Measurements from ENCODE around the gene ATXN1. TPM values are rescaled to one million over a fixed set of nuclear protein-coding genes. Genes with fewer than 3 reads are reported as not detected.
A peak's percentile ranks its signal among the peaks of the same experiment; 100 is the strongest.
"Not testable (repeated sequence)": the region's sequence is repeated elsewhere in the genome, so short reads cannot be mapped to it uniquely, and the experiment has no call there.

ATXN1 gene
- total RNA-seq, 5 donors from 2014 or later (not counting 1 experiment from before 2014, with no cell fraction given): 65.1 to 101 (median 77.5) TPM

GRCh38 chr6:16630026-16630643 lies 131.1 kb downstream of the ATXN1 start:
- WGBS (ENCODE audit: insufficient coverage): 83% methylated on average over 1 of the region's 4 CpGs

DNA sequence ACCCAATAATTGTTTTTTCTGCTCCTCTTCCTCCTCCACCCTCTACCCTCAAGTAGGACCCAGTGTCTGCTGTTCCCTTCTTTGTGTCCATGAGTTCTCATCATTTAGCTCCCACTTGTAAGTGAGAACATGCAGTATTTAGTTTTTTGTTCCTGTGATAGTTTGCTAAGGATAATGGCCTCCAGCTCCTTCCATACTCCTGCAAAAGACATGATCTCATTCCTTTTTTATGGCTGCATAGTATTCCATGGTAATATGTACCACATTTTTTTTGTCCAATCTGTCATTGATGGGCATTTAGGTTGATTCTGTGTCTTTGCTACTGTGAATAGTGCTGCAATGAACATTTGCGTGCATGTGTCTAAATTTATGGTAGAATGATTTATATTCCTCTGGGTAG lies 132.7 kb downstream of the ATXN1 start:
- H3K36me3 ChIP-seq (ENCODE audit: control insufficient read depth in 2 of 2, extremely low read depth in 1 of 2, insufficient read depth in 1 of 2, low read length in 1 of 2); DNase-seq; POLR2A ChIA-PET; H3K27ac ChIP-seq (ENCODE audit: low read length); H3K9me3 Mint-ChIP-seq; H3K27ac Mint-ChIP-seq; H3K4me1 ChIP-seq (ENCODE audit: control insufficient read depth in 1 of 2, extremely low read depth in 1 of 2, insufficient read depth in 2 of 2, low read length in 2 of 2); ATAC-seq (replicated peaks in 1 of 4); H3K4me3 Mint-ChIP-seq; H3K27me3 Mint-ChIP-seq; H3K27me3 ChIP-seq (replicated peaks in 1 of 2; ENCODE audit: control insufficient read depth in 2 of 2, extremely low read depth in 1 of 2, insufficient read depth in 2 of 2, low read length in 1 of 2); H3K9me3 ChIP-seq; H3K4me3 ChIP-seq (ENCODE audit: control insufficient read depth in 1 of 2, extremely low read depth in 1 of 2, low read length in 1 of 2): not testable (repeated sequence)
- WGBS (ENCODE audit: insufficient coverage): 100% methylated on average over 1 of the region's 1 CpG
- Mint-ChIP-seq H3K36me3 (peaks cover 37% of the 10 kb centered on the region), H3K4me1 (peaks cover 6 to 28% (median 17%) of the 10 kb centered on the region in 3 donors)
- CTCF ChIA-PET: interaction anchor here in 1 of 2 donors (0.7 kb wide), 1 partner anchor 186 kb away, joined by 3 read pairs; no protein-coding TSS in a partner anchor

More at GRCh38 chr6:16630026-16630643, 131.1 kb downstream of the ATXN1 start:
- Histone ChIP-seq H3K9me3 (no peaks in the 10 kb centered on the region), H3K27ac (ENCODE audit: low read length) (no peak overlapping the region), H3K27me3 (replicated peaks in 1 of 2; ENCODE audit: control insufficient read depth in 2 of 2, extremely low read depth in 1 of 2, insufficient read depth in 2 of 2, low read length in 1 of 2) (no peaks in the 10 kb centered on the region), H3K36me3 (ENCODE audit: control insufficient read depth in 2 of 2, extremely low read depth in 1 of 2, insufficient read depth in 1 of 2, low read length in 1 of 2) (peaks cover 0 to 2% of the 10 kb centered on the region in 2 donors), H3K4me1 (ENCODE audit: control insufficient read depth in 1 of 2, extremely low read depth in 1 of 2, insufficient read depth in 2 of 2, low read length in 2 of 2) (peaks cover 0 to 5% of the 10 kb centered on the region in 2 experiments), H3K4me3 (ENCODE audit: control insufficient read depth in 1 of 2, extremely low read depth in 1 of 2, low read length in 1 of 2) (no peak overlapping the region)
- ChIA-PET CTCF (no interaction called here), POLR2A (interaction anchor here in 1 of 2 donors (0.5 kb wide), 1 partner anchor 14 kb away, joined by 7 read pairs; no protein-coding TSS in a partner anchor)
- Mint-ChIP-seq H3K4me3 (no peak overlapping the region), H3K36me3 (peaks cover 37% of the 10 kb centered on the region), H3K4me1 (peaks cover 18 to 34% (median 20%) of the 10 kb centered on the region in 3 donors), H3K9me3 (peaks cover 0 to 6% (median 6%) of the 10 kb centered on the region in 3 donors), H3K27me3 (no peaks in the 10 kb centered on the region), H3K27ac (no peak overlapping the region)
- no peak for DNase-seq
- no peak for ATAC-seq (replicated peaks in 1 of 4)

DNA sequence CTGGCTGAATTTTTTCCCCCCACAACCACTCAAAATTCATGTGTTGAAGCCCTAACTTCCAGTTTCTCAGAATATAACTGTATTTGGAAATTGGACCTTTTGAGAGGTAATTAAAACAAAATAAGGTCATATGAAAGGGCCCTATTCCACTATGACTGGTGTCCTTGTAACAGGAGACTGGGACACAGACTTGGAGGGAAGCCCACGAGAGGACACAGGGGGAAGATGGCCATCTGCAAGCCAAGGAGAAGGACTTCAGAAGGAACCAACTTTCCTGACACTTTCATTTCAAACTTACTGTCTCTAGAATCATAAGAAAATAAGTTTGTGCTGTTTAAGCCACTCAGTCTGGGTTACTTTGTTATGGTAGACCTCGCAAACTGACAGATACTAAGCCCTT lies 134.6 kb downstream of the ATXN1 start:
- Mint-ChIP-seq H3K4me3 (no peak overlapping the region), H3K9me3 (peaks cover 0 to 6% (median 6%) of the 10 kb centered on the region in 3 donors), H3K27ac (no peak overlapping the region), H3K4me1 (peaks cover 12 to 38% (median 23%) of the 10 kb centered on the region in 3 donors), H3K27me3 (no peaks in the 10 kb centered on the region), H3K36me3 (peaks cover 35% of the 10 kb centered on the region)
- no peak for ATAC-seq (replicated peaks in 1 of 4)
- Histone ChIP-seq H3K4me3 (ENCODE audit: control insufficient read depth in 1 of 2, extremely low read depth in 1 of 2, low read length in 1 of 2) (no peak overlapping the region), H3K27ac (ENCODE audit: low read length) (no peak overlapping the region), H3K9me3 (no peaks in the 10 kb centered on the region), H3K4me1 (ENCODE audit: control insufficient read depth in 1 of 2, extremely low read depth in 1 of 2, insufficient read depth in 2 of 2, low read length in 2 of 2) (peaks cover 0 to 4% of the 10 kb centered on the region in 2 experiments), H3K27me3 (replicated peaks in 1 of 2; ENCODE audit: control insufficient read depth in 2 of 2, extremely low read depth in 1 of 2, insufficient read depth in 2 of 2, low read length in 1 of 2) (no peaks in the 10 kb centered on the region), H3K36me3 (ENCODE audit: control insufficient read depth in 2 of 2, extremely low read depth in 1 of 2, insufficient read depth in 1 of 2, low read length in 1 of 2) (no peaks in the 10 kb centered on the region)
- ChIA-PET CTCF (no interaction called here), POLR2A (interaction anchor here (0.6 kb wide), 2 partner anchors 132 to 592 kb away, joined by 3 to 7 read pairs; no protein-coding TSS in a partner anchor)
- no peak for DNase-seq
- WGBS (ENCODE audit: insufficient coverage): no CpG with 5 or more reads among the region's 2 CpGs

DNA sequence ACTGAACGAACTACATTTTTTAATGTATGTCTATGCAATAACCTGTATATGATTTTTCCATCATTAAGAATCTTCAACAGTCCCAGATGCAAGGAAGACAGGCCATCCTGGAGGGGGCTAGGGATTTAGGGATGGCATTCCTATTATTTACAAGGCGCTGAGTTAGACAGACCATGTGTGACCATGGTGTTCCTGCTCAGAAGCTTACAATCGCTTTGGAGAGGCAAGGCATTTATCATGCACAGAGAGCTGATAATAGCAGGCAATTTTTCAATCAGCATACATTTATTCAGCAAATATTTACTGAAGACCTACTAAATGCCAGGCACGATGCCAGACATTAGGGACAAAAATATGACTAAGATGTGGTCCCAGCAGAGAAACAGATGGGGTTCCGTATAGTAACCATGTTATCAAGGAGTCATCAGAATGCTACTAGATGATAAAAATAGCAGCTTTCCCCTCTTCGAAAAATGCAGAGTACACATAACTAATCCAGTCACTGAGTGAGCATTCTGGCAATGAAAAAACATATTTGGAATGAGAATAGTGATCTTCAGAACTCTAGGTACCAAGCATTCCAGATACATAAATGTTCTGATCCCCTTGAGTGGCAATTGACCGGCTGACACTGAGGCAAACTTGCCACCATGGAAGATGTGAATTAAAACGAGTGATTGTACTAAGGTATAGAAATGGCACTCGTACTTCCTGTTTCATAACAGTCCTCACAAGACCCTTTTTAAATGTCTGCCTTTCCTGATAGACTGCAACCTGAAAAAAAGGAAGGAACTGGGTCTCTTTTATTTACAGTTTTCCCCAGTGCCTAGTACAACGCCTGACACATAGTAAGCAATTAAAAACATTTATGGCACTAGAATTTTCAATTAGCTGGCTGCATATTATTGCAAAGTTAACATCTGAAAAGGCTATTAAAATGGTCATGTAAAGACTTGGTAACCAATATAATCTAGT lies 135.7 kb downstream of the ATXN1 start:
- CTCF ChIA-PET: no interaction called here
- Histone ChIP-seq H3K36me3 (ENCODE audit: control insufficient read depth in 2 of 2, extremely low read depth in 1 of 2, insufficient read depth in 1 of 2, low read length in 1 of 2) (no peaks in the 10 kb centered on the region), H3K9me3 (no peaks in the 10 kb centered on the region), H3K4me1 (ENCODE audit: control insufficient read depth in 1 of 2, extremely low read depth in 1 of 2, insufficient read depth in 2 of 2, low read length in 2 of 2) (peaks cover 0 to 14% of the 10 kb centered on the region in 2 experiments), H3K27ac (ENCODE audit: low read length) (no peak overlapping the region), H3K27me3 (replicated peaks in 1 of 2; ENCODE audit: control insufficient read depth in 2 of 2, extremely low read depth in 1 of 2, insufficient read depth in 2 of 2, low read length in 1 of 2) (no peaks in the 10 kb centered on the region), H3K4me3 (ENCODE audit: control insufficient read depth in 1 of 2, extremely low read depth in 1 of 2, low read length in 1 of 2) (no peak overlapping the region)
- Mint-ChIP-seq H3K4me1 (peaks cover 18 to 44% (median 32%) of the 10 kb centered on the region in 3 donors), H3K36me3 (peaks cover 29% of the 10 kb centered on the region), H3K4me3 (no peak overlapping the region), H3K27ac (peak overlapping the region in 1 of 2 donors; percentile 46), H3K9me3 (peaks cover 0 to 6% (median 6%) of the 10 kb centered on the region in 3 donors), H3K27me3 (no peaks in the 10 kb centered on the region)
- no CpG with 5 or more reads among the region's 10 CpGs for WGBS (ENCODE audit: insufficient coverage)
- ATAC-seq (replicated peaks in 1 of 4) (no peak), DNase-seq (no peak)
- POLR2A ChIA-PET: interaction anchor here (0.6 kb wide), 2 partner anchors 134 to 593 kb away, joined by 3 to 7 read pairs; no protein-coding TSS in a partner anchor

DNA sequence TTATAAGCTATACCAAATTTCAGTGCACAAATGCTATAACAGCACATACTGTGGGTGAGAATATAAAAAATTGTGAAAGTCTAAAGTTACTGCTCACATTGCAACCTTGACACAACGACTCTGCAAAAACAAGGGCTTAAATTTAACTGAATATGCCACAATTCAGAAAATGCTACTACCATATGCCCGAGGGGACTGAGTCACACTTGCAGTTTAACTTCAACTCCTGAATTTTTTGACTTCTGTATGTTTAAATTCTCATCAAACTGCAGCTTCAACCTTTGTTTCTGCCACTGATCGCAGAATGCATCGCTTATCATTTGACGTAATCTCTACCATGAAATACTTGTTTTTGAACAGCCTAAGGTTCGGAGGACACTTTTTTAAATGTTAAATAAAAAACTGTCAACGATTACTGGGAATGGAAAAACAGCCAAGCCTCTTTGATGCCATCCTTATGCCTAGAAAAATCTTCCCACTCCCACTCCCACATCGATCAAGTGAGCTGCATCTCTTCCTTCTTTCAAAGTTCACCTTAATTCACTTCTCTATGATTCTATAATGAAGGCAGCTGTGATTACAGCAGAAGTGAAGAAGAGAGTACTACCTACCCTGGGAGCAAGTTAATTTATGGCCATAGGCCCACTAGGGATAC lies 136.5 kb downstream of the ATXN1 start:
- Mint-ChIP-seq H3K4me3 (no peak overlapping the region), H3K27ac (no peak overlapping the region)

GRCh38 chr6:16623731-16624130 lies 137.5 kb downstream of the ATXN1 start:
- POLR2A ChIA-PET: no interaction called here
- CTCF ChIA-PET: no interaction called here
- Histone ChIP-seq H3K4me3 (ENCODE audit: control insufficient read depth in 1 of 2, extremely low read depth in 1 of 2, low read length in 1 of 2) (no peak overlapping the region), H3K4me1 (ENCODE audit: control insufficient read depth in 1 of 2, extremely low read depth in 1 of 2, insufficient read depth in 2 of 2, low read length in 2 of 2) (peaks cover 0 to 20% of the 10 kb centered on the region in 2 experiments), H3K27me3 (replicated peaks in 1 of 2; ENCODE audit: control insufficient read depth in 2 of 2, extremely low read depth in 1 of 2, insufficient read depth in 2 of 2, low read length in 1 of 2) (no peaks in the 10 kb centered on the region), H3K9me3 (no peaks in the 10 kb centered on the region), H3K27ac (ENCODE audit: low read length) (no peak overlapping the region), H3K36me3 (ENCODE audit: control insufficient read depth in 2 of 2, extremely low read depth in 1 of 2, insufficient read depth in 1 of 2, low read length in 1 of 2) (no peaks in the 10 kb centered on the region)
- no peak overlapping the region for H3K4me3 Mint-ChIP-seq
- H3K9me3 Mint-ChIP-seq: peaks cover 0 to 3% (median 3%) of the 10 kb centered on the region in 3 donors
- H3K27ac Mint-ChIP-seq: peak overlapping the region in 1 of 2 donors; percentile 19
- peaks cover 28 to 59% (median 49%) of the 10 kb centered on the region in 3 donors for H3K4me1 Mint-ChIP-seq
- no peak for ATAC-seq (replicated peaks in 1 of 4)
- no peak for DNase-seq
- no CpG with 5 or more reads among the region's 4 CpGs for WGBS (ENCODE audit: insufficient coverage)
- peaks cover 17% of the 10 kb centered on the region for H3K36me3 Mint-ChIP-seq
- H3K27me3 Mint-ChIP-seq: no peaks in the 10 kb centered on the region

More for the DNA sequence above, 136.5 kb downstream of the ATXN1 start:
- ChIA-PET CTCF (no interaction called here), POLR2A (no interaction called here)
- Histone ChIP-seq H3K36me3 (ENCODE audit: control insufficient read depth in 2 of 2, extremely low read depth in 1 of 2, insufficient read depth in 1 of 2, low read length in 1 of 2) (no peaks in the 10 kb centered on the region), H3K9me3 (no peaks in the 10 kb centered on the region), H3K4me1 (ENCODE audit: control insufficient read depth in 1 of 2, extremely low read depth in 1 of 2, insufficient read depth in 2 of 2, low read length in 2 of 2) (peaks cover 0 to 16% of the 10 kb centered on the region in 2 experiments), H3K27ac (ENCODE audit: low read length) (no peak overlapping the region), H3K4me3 (ENCODE audit: control insufficient read depth in 1 of 2, extremely low read depth in 1 of 2, low read length in 1 of 2) (no peak overlapping the region), H3K27me3 (replicated peaks in 1 of 2; ENCODE audit: control insufficient read depth in 2 of 2, extremely low read depth in 1 of 2, insufficient read depth in 2 of 2, low read length in 1 of 2) (no peaks in the 10 kb centered on the region)
- Mint-ChIP-seq H3K4me1 (peaks cover 25 to 49% (median 40%) of the 10 kb centered on the region in 3 donors), H3K36me3 (peaks cover 22% of the 10 kb centered on the region), H3K9me3 (peaks cover 0 to 6% (median 6%) of the 10 kb centered on the region in 3 donors), H3K27me3 (no peaks in the 10 kb centered on the region)
- DNase-seq: no peak
- WGBS (ENCODE audit: insufficient coverage): 80% methylated on average over 1 of the region's 8 CpGs
- no peak for ATAC-seq (replicated peaks in 1 of 4)
